Testis (tissue), 3 donors: ENCODE results near the gene GPHN. TPM values are rescaled to one million over a fixed set of nuclear protein-coding genes. Genes with fewer than 3 reads are reported as not detected.

Source experiments
- DNase-seq: peaks from one replicate; pipeline ENCODE4 v3.0.0-alpha.2; 2019
- H3K27ac ChIP-seq, 2 donors: fragments of 200-600 bp; sonication (generic); one replicate each; pipeline ENCODE4 v1.5.1; 2019
- H3K27me3 ChIP-seq: fragments of 200-600 bp; sonication (generic); one replicate; pipeline ENCODE4 v1.5.1; 2019
- H3K36me3 ChIP-seq: fragments of 200-600 bp; sonication (generic); one replicate; pipeline ENCODE4 v1.5.1; 2017; ENCODE audit warnings: low read depth; ENCODE audit errors: missing control alignments
- H3K4me1 ChIP-seq: fragments of 200-600 bp; sonication (generic); one replicate; pipeline ENCODE4 v1.5.1; 2019
- H3K4me3 ChIP-seq, 2 donors: fragments of 200-600 bp; sonication (generic); one replicate each; pipeline ENCODE4 v1.5.1; 2017 to 2019
- H3K9me3 ChIP-seq: fragments of 200-600 bp; sonication (generic); one replicate; pipeline ENCODE4 v1.5.1; 2017
- POLR2A ChIP-seq: fragments of 450-650 bp; IDR thresholded peaks from one replicate; pipeline ENCODE4 v1.6.1; 2017; ENCODE audit warnings: antibody characterized with exemption, mild to moderate bottlenecking, moderate library complexity
- WGBS, 2 donors: methylation state at CpG; one replicate each; pipeline ENCODE4 v1.1.5; 2018; 5-methylcytosine and 5-hydroxymethylcytosine counted together
- intact Hi-C: fragments of 100-400 bp; cut with DNase I; formaldehyde crosslinking; loops from one replicate; pipeline ENCODE4 v1.15.1; 2023; ENCODE audit warnings: low total_unique reads
- polyA plus RNA-seq: library from polyadenylated mRNA; stranded (reverse); fragments of 350-450 nt; fragmentation: Illumina TruSeq; extraction: RNeasy Lipid Tissue Mini Kit (QIAGEN cat#74804); gene quantifications from one replicate; pipeline ENCODE4 v1.2.3, GENCODE V29; 2014; ENCODE audit warnings: low read depth, low replicate concordance; ENCODE audit not compliant: insufficient read depth
- total RNA-seq, 2 donors: library from RNA; depleted of rRNA; stranded (reverse); fragments of >200 nt; gene quantifications; one replicate each; pipeline ENCODE4 v1.2.3, GENCODE V29; 2016
- TF ChIP-seq, protein P1 (sequence below), 3 experiments: fragments of 450-650 bp in 2 of 3; fragments of 200-600 bp in 1 of 3; sonication (generic) in 1 of 3; IDR thresholded peaks; one replicate each; pipeline ENCODE4 v1.5.1; 2016 to 2019; ENCODE audit warnings: antibody characterized with exemption in 3 of 3, mild to moderate bottlenecking in 2 of 3, moderate library complexity in 1 of 3

GPHN gene
- total and polyA plus RNA-seq, 3 donors from 2014 or later, result 14.2 to 26.5 (median 25.4) TPM

DNA sequence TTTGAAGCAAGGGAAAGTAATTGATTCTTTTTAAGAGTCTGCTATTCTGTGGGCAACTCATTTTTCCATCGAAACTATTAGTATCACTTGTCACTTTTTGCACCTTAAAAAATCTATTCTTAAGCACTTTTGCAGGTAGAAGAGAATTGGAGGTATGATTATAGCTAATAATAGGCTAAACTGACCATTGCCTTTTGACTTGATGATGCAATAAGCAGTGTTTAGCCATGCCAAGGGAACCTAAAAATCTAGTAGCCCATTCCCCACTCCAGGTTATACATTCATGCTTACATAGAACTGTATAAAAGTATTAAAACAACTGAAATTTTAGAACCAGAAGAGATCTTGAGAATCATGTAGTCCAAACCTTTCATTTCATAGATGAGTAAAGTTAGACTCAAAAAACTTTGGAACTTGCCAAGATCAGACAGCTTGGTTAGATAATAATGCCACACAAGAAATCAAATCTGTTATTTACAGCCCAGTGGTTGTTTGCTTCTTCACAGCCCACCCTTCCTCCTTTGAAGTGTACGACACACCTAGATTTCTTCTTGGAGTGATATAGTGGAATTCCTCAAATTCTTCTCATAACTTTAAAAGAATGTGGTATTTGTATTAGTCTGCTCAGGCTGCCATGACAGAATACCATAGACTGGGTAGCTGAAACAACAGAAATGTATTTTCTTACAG lies 659.6 kb downstream of the GPHN start:
- DNase-seq, result no peak
- Histone ChIP-seq H3K27ac (no peak overlapping the region), H3K27me3 (no peaks in the 10 kb centered on the region), H3K36me3 (no peaks in the 10 kb centered on the region), H3K9me3 (no peaks in the 10 kb centered on the region), H3K4me3 (no peak overlapping the region), H3K4me1 (no peaks in the 10 kb centered on the region)
- WGBS, 2 donors, result 76 to 92% methylated on average over 2 of the region's 2 CpGs
- no peak for TF ChIP-seq POLR2A
- TF ChIP-seq, protein P1, sequence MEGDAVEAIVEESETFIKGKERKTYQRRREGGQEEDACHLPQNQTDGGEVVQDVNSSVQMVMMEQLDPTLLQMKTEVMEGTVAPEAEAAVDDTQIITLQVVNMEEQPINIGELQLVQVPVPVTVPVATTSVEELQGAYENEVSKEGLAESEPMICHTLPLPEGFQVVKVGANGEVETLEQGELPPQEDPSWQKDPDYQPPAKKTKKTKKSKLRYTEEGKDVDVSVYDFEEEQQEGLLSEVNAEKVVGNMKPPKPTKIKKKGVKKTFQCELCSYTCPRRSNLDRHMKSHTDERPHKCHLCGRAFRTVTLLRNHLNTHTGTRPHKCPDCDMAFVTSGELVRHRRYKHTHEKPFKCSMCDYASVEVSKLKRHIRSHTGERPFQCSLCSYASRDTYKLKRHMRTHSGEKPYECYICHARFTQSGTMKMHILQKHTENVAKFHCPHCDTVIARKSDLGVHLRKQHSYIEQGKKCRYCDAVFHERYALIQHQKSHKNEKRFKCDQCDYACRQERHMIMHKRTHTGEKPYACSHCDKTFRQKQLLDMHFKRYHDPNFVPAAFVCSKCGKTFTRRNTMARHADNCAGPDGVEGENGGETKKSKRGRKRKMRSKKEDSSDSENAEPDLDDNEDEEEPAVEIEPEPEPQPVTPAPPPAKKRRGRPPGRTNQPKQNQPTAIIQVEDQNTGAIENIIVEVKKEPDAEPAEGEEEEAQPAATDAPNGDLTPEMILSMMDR (IDR thresholded peaks at IDR 0.05), result no peak
- intact Hi-C loops, result no loop called here

DNA sequence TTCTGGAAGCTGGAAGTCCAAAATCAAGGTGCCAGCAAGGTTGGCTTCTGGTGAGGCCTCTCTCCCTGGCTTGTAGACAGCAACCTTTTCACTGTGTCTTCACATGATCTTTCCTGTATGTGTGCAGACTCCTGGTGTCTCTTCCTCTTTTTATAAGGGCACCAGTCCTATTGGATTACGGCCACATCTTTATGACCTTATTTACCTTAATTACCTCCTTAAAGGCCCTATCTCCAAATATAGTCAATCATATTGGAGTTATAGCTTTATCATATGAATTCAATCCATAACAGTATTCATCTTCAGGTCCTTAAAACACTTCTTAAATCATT lies 660.1 kb downstream of the GPHN start:
- Histone ChIP-seq H3K9me3 (no peaks in the 10 kb centered on the region), H3K27ac (no peak overlapping the region), H3K4me3 (no peak overlapping the region), H3K27me3 (no peaks in the 10 kb centered on the region), H3K36me3 (no peaks in the 10 kb centered on the region), H3K4me1 (no peaks in the 10 kb centered on the region)
- intact Hi-C loops, result no loop called here
- no peak for DNase-seq
- TF ChIP-seq POLR2A, result no peak
- TF ChIP-seq, protein P1 (IDR thresholded peaks at IDR 0.05), result no peak
- 93 to 100% methylated on average over 1 of the region's 1 CpG for WGBS, 2 donors

DNA sequence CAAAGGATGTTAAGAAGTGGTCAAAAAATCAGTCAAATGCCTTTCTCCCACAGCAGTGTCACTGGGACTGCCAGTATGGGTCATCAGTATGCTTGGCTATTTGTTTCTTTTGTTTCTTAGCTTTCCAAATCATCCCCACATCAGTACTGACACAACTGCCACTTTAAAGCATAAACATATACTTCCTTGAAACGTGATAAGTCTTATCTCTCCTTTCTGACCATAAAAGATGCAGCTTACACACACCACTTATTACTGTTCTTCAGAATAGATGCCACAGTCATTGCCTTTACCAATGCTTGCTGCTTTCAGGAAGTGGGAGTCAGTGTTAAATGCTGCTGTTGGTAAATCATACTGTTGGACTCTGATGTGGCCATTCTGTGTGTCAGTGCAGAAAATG lies 662.7 kb downstream of the GPHN start:
- no peak overlapping the region for H3K27ac ChIP-seq
- intact Hi-C loops, result no loop called here
- DNase-seq, result no peak
- TF ChIP-seq, protein P1 (IDR thresholded peaks at IDR 0.05), result no peak
- TF ChIP-seq POLR2A, result no peak
- H3K4me1 ChIP-seq, result no peaks in the 10 kb centered on the region
- H3K9me3 ChIP-seq, result no peaks in the 10 kb centered on the region
- WGBS, 2 donors, result 33 to 40% methylated on average over 1 of the region's 1 CpG
- no peak overlapping the region for H3K4me3 ChIP-seq
- H3K27me3 ChIP-seq, result no peaks in the 10 kb centered on the region
- H3K36me3 ChIP-seq, result no peaks in the 10 kb centered on the region

DNA sequence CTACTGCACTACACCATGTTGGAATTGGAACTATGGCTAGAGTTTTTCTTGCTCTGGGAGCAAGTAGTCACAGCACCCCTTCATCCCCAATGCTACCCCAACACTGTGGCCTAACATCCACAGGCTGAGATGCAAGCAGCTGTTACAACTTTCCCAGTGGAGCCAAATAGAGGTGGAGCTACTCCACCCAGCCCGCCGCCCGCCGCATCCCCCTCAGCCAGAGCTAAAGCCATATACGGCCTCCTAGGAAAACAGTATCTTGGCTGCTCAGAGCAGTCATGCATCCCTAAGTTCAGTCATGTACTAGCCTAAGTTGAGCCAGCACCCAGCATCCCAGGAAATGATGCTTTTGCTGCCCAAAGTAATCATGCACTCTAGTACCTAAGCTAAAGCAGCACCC lies 664.1 kb downstream of the GPHN start:
- TF ChIP-seq, protein P1 (IDR thresholded peaks at IDR 0.05), result no peak
- TF ChIP-seq POLR2A, result no peak
- DNase-seq, result no peak
- Histone ChIP-seq H3K27me3 (no peaks in the 10 kb centered on the region), H3K4me1 (no peaks in the 10 kb centered on the region), H3K36me3 (no peaks in the 10 kb centered on the region), H3K27ac (no peak overlapping the region), H3K9me3 (no peaks in the 10 kb centered on the region), H3K4me3 (no peak overlapping the region)
- 94 to 100% methylated on average over 4 to 5 of the region's 5 CpGs for WGBS, 2 donors
- intact Hi-C loops, result no loop called here

DNA sequence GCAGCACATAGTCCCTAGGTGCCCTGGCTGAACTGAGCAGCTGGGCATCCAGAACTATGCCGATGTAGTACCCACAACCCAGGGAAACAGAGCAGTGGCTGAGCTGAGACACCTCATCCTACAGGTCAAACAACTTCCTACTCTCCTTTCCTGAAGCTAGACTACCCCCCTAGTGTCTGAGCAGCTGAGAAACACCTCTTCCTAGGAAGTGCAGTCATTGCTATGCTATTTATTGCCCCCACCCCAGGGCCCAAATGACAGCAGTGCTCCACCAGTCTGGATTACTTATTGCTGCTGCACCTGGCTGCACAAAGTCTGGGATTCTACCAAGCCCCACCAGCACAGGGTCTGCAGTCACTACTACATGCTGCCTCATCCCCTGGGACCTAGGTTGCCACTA lies 664.6 kb downstream of the GPHN start:
- 94% methylated on average over 1 of the region's 1 CpG; no CpG with 5 or more reads in 1 of the 2 donors for WGBS, 2 donors
- no peak for DNase-seq
- no peaks in the 10 kb centered on the region for H3K36me3 ChIP-seq
- intact Hi-C loops, result no loop called here
- H3K27me3 ChIP-seq, result no peaks in the 10 kb centered on the region
- no peaks in the 10 kb centered on the region for H3K4me1 ChIP-seq
- H3K4me3 ChIP-seq, result no peak overlapping the region
- TF ChIP-seq, protein P1 (IDR thresholded peaks at IDR 0.05), result no peak
- no peak for TF ChIP-seq POLR2A
- H3K9me3 ChIP-seq, result no peaks in the 10 kb centered on the region
- H3K27ac ChIP-seq, result no peak overlapping the region
